ENCODE measurements around the gene RPL26. TPM values are rescaled to one million over a fixed set of nuclear protein-coding genes. Genes with fewer than 3 reads are reported as not detected.

Gene RPL26
- total RNA-seq, 1 experiment from 2014 or later: 2,934 TPM

Other genes starting within 250 kb of the RPL26 start
- 4.4 and 4.6 TPM in 2 replicates for gene PER1, start 230.8 kb downstream of the RPL26 start, total RNA-seq (2014; rRNA removed; shearing (Covaris generic))
- 0.64 TPM in 2 replicates for gene VAMP2, start 220.2 kb downstream of the RPL26 start, total RNA-seq (2014; rRNA removed; shearing (Covaris generic))
- 1.7 and 13.3 TPM in 2 replicates for gene TMEM107, start 206.8 kb downstream of the RPL26 start, total RNA-seq (2014; rRNA removed; shearing (Covaris generic))
- gene BORCS6, start 193.0 kb downstream of the RPL26 start, total RNA-seq (2014; rRNA removed; shearing (Covaris generic)): 0.62 and 0.68 TPM in 2 replicates
- 33.4 and 50.5 TPM in 2 replicates for gene AURKB, start 172.6 kb downstream of the RPL26 start, total RNA-seq (2014; rRNA removed; shearing (Covaris generic))
- gene CTC1, start 135.1 kb downstream of the RPL26 start, total RNA-seq (2014; rRNA removed; shearing (Covaris generic)): 3.0 and 3.3 TPM in 2 replicates
- gene PFAS, start 133.9 kb downstream of the RPL26 start, total RNA-seq (2014; rRNA removed; shearing (Covaris generic)): 13.5 and 18.4 TPM in 2 replicates
- 5.3 and 5.6 TPM in 2 replicates for gene RANGRF, start 94.5 kb downstream of the RPL26 start, total RNA-seq (2014; rRNA removed; shearing (Covaris generic))
- gene SLC25A35, start 87.8 kb downstream of the RPL26 start, total RNA-seq (2014; rRNA removed; shearing (Covaris generic)): 0.81 TPM in 1 of 2 replicates, not detected in the other
- gene ARHGEF15, start 73.0 kb downstream of the RPL26 start, total RNA-seq (2014; rRNA removed; shearing (Covaris generic)): not detected in 2 replicates
- not detected in 2 replicates for gene ODF4, start 43.4 kb downstream of the RPL26 start, total RNA-seq (2014; rRNA removed; shearing (Covaris generic))
- gene RNF222, start 14.6 kb upstream of the RPL26 start, total RNA-seq (2014; rRNA removed; shearing (Covaris generic)): not detected in 2 replicates
- gene NDEL1, start 52.7 kb upstream of the RPL26 start, total RNA-seq (2014; rRNA removed; shearing (Covaris generic)): 16.1 and 31.8 TPM in 2 replicates
- gene MYH10, start 247.5 kb upstream of the RPL26 start, total RNA-seq (2014; rRNA removed; shearing (Covaris generic)): 20.2 and 21.1 TPM in 2 replicates